Measurements from ENCODE around the gene SUFU. TPM values are rescaled to one million over a fixed set of nuclear protein-coding genes. Genes with fewer than 3 reads are reported as not detected.

SUFU gene
- total and polyA plus RNA-seq, 2 of the 8 experiments (the other 6 are each of a cell fraction or from before 2014, with no cell fraction given): 7.0 to 10.8 TPM

- TF ChIP-seq CEBPB (IDR thresholded peaks at IDR 0.05; ENCODE audit: low read depth, low read length): no peak
- no peak for TF ChIP-seq JUND (IDR thresholded peaks at IDR 0.05; ENCODE audit: low read length)
- no peak for TF ChIP-seq RFX5 (IDR thresholded peaks at IDR 0.05; ENCODE audit: borderline replicate concordance, low read depth, low read length)
- no peak for TF ChIP-seq PHF8 (conservative IDR thresholded peaks at IDR 0.05; ENCODE audit: low read depth, low read length)
- TF ChIP-seq MAX (IDR thresholded peaks at IDR 0.05): no peak
- no peak for TF ChIP-seq RNF2 (IDR thresholded peaks at IDR 0.05; ENCODE audit: borderline replicate concordance, low read depth, low read length, missing control alignments, poor library complexity, severe bottlenecking)
- no peak for TF ChIP-seq ATF2 (IDR thresholded peaks at IDR 0.05; ENCODE audit: low read length)
- TF ChIP-seq ASH2L (IDR thresholded peaks at IDR 0.05; ENCODE audit: low read length): no peak
Measured at GRCh38 chr10:102628451-102628911, 124.7 kb downstream of the SUFU start (continued).

Data from H1 (cell line).